GM19455 (cell line): Measurements from ENCODE around the gene DNLZ.
"Not testable (repeated sequence)": the region's sequence is repeated elsewhere in the genome, so short reads cannot be mapped to it uniquely, and the experiment has no call there.

Source experiments
- ATAC-seq: cut with Tn5 transposase; IDR thresholded peaks from one replicate; pipeline ENCODE4 v1.9.1; 2021; ENCODE audit not compliant: unreplicated experiment

DNLZ gene

GRCh38 chr9:136320972-136321371 lies 42.6 kb downstream of the DNLZ start:
- ATAC-seq = not testable (repeated sequence)

- ATAC-seq = not testable (repeated sequence)
Observed at GRCh38 chr9:136319955-136320354, 43.6 kb downstream of the DNLZ start.

GRCh38 chr9:136319244-136319643 lies 44.3 kb downstream of the DNLZ start:
- not testable (repeated sequence) for ATAC-seq

DNA sequence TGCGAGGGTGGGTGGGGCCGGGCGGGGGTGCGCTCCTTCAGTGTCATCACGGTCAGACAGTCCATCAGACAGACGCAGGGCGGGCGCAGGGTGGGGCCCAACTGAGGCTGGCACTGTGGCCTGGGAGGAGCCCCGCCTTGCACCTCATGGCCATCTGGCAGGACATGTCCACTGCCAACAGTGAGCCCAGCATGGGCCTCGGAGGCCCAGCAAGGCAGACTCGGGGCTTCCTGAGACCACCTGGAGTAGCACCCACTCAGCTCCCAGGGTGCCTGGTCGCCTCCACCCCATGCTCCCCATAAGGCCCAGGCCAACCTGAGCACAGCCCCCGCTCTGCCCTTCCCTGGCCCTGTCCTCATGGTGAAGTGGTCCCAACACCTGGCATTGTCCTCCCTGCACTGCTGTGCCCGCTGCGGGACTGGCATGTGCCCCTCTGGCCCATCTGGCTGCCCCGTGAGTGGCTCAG lies 44.7 kb downstream of the DNLZ start:
- ATAC-seq = no peak

GRCh38 chr9:136318111-136318775 lies 45.3 kb downstream of the DNLZ start:
- no peak for ATAC-seq

DNA sequence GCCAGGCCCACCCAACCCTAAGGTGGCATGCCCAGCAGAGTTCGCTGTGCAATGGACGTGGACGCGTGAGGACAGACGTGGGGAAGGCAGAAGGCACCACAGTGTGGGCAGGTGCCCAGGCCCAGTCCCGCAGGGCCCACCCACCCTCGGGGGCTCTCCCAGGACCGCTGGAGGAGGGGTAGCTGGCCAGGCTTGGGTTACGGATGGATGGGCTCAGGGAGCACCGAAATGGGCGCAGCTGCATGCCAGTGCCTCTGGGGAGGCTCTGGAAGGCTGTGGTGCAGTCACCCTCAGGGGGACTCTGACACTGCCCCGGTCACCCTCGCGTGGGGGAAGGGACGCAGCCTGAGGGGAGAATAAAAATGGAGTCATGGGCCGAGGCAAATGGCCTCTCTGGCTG lies 45.8 kb downstream of the DNLZ start:
- no peak for ATAC-seq

GRCh38 chr9:136316896-136317676 lies 46.5 kb downstream of the DNLZ start:
- no peak for ATAC-seq

DNA sequence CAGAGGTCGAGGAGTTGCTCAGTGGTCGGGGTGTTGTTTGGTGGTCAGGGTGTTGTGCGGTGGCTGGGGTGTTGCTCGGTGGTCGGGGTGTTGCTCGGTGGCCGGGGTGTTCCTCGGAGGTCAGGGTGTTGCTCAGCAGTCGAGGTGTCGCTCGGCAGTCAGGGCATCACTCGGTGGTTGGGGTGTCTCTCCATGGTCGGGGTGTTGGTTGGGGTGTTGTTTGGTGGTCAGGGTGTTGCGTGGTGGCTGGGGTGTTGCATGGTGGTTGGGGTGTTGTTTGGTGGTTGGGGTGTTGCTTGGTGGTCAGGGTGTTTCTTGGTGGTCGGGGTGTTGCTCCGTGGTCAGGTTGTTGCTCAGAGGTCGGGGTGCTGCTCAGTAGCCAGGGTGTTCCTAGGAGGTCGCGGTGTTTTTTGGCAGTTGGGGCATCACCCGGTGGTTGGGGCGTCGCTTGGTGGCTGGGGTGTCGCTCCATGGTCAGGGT lies 47.2 kb downstream of the DNLZ start:
- ATAC-seq = no peak

DNA sequence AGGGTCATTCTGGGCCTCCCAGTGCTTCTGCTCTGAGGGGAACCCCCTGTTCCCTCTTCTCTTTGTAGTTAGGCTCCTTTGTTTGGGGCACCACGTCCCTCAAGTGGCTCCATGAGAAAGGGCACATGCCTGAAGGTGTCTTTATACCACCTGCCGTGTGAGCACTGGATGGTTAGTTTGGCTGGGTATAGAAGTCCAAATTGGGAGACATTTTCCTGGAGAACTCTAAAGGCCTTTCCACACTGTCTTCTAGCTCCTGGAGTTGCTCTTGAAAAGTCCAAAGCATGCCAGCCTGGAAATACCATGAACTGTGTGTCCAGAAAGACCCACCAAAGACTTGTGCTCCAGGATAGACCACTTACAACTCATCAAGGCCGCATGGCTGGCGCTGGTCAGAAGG lies 48.6 kb downstream of the DNLZ start:
- no peak for ATAC-seq

- ATAC-seq = no peak
Observed at GRCh38 chr9:136314056-136314416, 49.5 kb downstream of the DNLZ start.

DNA sequence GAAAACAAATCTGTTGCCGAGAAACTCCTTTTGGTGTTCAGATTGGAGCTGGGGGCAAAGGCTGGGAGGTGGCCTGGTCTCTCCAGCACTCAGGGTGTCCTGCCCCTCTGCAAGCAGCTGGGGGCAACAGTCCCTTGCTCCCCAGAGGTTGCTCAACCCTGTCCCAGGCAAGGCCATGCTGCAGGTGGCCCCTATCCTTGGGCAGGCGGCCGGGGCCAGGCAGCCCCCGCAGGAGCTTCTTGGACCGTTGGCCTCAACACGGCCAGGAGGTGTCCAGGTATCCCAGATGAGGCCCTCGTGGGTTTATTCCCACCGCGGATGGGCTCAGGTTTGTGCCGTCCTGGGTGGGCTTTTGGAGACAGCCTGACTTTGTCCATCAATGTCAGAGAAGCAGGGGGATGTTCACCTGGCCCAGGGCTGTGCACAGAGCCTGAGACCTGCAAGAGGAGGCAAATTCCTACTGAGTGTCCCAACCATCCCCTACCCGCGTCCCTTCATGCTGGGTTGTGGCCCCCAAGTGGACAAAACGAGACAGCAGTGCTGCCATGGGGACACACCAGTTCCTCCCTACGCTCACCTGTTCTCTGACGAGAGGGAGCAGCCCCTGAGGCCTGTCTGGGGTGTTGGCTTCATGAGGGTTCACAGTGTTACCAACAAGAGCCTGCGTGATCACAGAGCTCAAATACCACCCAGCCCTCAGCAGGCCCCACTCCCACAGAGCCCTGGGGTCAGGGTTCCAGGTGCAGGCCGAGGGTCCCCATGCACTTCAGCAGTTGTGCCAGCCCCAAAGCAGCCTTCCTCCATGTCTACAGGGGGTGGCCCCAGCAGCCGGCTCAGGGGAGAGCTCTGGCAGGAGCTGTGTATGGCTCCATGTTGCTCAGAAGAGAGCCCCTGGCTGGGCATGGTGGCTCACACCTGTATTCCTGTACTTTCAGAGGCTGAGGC lies 50.2 kb downstream of the DNLZ start:
- no peak for ATAC-seq

DNA sequence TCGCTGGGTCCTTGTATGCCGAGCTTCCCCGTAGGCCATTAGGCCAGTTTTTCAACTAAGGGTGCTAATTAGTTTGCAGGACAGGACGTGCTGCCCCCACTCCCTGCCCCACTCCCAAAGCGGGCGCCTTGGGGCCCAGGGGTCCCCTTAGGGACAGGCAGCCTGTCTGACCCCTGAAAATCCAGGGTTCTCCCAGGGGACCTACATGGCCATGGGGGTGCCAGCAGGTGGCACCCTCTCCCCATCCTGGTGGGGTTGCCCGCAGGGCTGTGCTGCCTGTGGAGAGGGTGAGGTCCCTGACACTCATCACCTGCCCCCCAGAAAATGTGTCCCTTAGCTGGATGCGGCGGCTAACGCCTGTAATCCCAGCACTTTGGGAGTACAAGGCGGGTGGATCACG lies 51.1 kb downstream of the DNLZ start:
- no peak for ATAC-seq

GRCh38 chr9:136312009-136312375 lies 51.6 kb downstream of the DNLZ start:
- ATAC-seq = no peak

- no peak for ATAC-seq
Observed at GRCh38 chr9:136311051-136312008, 52.2 kb downstream of the DNLZ start.

- ATAC-seq = no peak
Observed at GRCh38 chr9:136310273-136311030, 53.1 kb downstream of the DNLZ start.

DNA sequence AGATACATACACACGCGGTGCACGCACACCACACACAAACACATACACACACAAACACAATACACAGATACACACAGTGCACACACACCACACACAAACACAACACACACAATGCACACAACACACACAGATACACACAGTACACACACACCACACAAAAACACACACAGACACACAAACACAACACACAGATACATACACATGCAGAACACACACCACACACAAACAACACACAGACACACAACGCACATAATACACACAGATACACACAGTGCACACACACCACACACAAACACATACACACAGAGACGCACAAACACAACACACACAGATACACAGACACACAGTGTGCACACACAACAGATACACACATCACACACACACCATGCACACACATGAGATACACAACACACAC lies 53.7 kb downstream of the DNLZ start:
- ATAC-seq = no peak
